Measurements from ENCODE around the gene GON7.
A peak's percentile ranks its signal among the peaks of the same experiment; 100 is the strongest.
"Not testable (repeated sequence)": the region's sequence is repeated elsewhere in the genome, so short reads cannot be mapped to it uniquely, and the experiment has no call there.

Gene GON7, protein sequence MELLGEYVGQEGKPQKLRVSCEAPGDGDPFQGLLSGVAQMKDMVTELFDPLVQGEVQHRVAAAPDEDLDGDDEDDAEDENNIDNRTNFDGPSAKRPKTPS

DNA sequence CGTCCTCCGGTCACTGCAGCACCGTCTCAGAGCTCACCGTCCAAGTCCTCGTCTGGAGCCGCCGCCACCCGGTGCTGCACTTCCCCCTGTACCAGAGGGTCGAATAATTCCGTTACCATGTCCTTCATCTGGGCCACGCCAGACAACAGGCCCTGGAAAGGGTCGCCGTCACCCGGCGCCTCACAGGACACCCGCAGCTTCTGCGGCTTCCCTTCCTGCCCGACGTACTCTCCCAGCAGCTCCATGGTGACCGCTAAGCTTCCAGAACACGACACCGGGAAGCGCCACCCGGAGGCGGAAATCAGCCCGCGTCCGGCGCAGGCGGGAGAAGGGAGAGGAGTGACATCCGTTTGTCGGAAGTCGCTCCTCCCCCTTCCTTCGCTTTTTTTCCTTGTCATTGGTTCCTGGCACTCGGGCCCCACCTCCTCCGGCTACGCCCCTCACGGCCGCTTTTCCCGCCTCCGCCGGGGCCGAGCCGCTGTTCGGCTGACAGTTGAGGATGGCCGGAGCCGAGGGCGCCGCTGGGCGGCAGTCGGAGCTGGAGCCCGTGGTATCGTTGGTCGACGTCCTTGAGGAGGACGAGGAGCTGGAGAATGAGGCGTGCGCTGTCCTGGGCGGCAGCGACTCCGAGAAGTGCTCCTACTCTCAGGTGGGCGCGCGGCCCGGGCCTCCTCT is at the start of gene GON7, which contains the start of gene UBR7:
Gene GON7, minus strand, starts transcription at position 273 of the 675 bp plus-strand sequence. Its CDS starts 28 bp downstream, at position 245.
Gene UBR7, plus strand, starts transcription at position 464 of the 675 bp plus-strand sequence. Its CDS starts 36 bp downstream, at position 500.
- DNase-seq (ENCODE audit: low read depth in 2 of 2, low spot score in 1 of 2) = peak; percentile 52 to 73

DNA sequence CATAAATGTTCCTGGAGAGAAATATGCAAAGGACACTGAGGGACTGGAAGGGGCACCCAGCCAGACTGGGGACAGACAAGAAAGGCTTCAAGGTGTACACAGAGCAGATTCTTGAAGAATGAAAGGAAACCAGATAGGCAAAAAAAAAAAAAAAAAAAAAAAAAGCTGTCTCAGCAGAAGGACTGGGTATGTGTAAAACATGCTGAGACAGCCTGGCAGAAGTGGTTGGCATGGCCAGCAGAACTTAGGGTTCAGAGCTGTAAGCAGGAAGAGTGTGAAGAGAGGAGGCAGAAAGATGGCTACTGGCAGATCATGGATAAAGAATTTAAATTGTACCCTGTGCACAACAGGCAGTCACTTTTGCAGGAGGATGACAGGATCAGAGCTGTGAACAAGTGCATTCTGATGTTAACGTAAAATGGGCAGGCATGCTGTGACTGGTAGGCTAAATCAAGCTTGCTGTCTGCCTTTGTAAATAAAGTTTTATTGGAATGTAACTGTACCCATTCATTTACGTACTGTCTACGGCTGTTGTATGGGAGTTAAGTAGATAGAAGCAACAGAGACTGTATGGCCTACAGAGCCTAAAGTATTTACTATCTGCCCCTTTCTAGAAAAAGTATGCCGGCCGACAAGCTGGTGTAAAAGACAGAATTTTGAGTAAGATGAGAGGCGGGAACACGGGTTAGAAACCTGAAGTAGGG is 42.4 kb upstream of the GON7 start:
- DNase-seq (ENCODE audit: low read depth in 2 of 2, low spot score in 1 of 2) = no peak

DNA sequence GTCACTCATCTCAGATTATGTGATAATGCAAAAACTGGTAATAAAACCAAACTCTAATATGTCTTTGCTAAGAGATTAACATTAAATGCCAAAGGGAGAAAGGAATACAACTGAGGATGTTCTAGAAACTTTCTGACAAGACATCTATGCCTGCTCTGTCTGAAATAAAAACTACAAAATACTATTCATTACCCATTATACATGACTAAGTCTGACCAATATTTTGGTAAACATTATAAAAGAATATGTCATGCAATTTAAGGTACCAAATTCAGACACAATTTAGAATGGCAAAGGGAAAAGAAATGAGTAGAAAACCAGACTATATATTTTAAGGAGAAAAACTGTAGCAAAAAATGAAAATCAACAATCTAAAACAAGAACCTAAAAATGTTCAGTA is 39.7 kb upstream of the GON7 start:
- no peak for DNase-seq (ENCODE audit: low read depth in 2 of 2, low spot score in 1 of 2)

DNA sequence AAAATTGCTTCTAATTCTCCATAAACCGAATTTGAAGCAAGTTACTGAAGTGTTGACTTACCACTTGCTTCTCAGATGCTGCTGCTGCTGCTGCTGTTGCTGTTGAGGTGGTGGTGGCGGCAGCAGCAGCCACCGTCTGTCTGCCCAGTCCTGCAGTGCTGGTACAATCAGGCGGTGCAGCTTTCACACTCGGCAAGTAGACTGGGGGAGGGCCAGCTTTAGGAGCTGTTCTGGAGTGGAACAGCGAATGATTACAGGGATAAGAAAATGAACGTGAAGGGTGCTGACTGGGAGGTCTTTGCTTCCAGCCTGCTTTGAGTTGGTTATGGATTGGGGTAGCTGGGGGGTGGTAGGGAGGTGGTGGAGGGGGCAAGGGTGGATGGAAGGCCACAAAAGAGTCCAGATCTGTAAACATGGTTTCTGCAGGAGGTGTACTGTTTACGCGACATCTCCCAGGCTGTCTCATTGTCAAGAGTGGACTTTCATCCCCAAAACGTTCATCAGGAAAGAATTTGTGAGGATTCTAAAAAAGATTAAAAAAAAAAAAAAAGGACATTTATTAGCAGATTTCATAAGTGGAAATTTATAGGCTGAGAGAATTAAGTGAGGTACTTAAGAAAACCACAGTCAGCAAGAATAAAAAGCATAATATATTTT is 39.0 kb upstream of the GON7 start:
- DNase-seq (ENCODE audit: low read depth in 2 of 2, low spot score in 1 of 2) = no peak

DNA sequence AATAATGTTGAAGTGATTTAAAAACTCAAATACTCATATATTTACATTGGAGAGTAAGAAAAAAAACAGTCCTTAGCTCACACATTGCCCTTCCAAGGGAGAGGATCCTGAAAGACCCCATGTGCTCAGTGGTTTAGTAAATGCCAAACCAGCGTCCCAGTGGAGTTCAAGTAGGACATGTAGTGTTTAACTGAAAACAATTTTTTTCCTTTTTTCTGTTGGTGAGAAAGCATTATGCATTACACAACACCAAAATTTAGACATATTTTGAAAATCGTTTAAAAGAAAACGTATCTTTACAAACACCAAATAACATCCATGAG is 33.8 kb upstream of the GON7 start:
- DNase-seq (ENCODE audit: low read depth in 2 of 2, low spot score in 1 of 2) = no peak

DNA sequence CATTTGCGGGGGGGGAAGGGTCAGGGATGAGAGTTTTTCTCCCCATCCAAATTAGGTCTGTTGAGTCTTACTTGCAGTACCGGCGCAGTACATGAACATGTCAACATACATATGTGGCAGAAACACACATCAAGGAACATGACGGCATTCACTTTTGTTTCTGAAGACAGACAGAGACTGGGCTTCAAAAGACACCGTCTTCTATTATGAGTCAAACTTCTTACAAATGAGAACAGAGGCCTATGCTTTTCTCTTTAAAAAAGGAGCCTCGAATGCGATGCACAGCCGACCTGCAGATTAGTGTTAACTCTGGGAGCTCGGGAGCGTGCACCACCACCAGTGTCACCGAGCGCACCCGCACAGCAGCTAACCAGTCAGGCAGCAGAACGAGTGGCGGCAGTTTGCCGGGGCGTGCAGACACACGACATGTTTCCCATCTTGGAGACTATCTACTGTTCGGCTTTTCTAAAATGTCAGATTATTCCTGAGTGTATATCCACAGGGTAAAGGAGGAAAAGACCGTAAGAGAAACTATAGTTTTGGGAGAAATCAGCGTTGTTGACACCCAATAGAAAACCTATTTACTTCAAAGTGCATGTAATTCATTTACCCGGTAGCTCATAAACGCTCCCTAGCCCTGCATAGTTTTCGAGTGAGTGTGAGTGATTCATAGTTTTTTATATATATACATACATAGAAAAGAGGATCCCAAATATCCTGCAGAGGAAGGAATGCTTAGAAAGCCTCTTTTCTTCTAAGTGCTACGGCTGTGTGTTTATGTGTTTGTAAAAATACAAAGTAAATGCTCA is 33.2 kb upstream of the GON7 start:
- no peak for DNase-seq (ENCODE audit: low read depth in 2 of 2, low spot score in 1 of 2)

DNA sequence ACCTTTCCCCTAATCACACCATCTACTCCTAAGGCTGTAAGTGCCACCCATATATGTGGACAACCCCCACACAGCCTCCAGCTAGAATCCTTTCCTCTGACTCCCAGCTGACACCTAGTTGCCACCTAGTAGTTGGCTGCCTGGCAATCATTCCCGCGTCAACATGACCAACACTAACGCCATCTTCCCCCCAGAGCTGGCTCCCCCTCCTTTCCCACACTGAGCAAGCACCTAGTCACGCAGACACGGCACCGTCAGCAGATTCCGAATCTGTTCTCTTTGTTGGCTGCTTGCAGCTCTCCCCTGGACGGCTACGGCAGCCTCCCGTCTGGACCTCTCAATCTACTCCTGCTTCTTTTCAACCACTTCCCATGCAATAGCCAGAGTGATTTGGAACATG is 27.9 kb upstream of the GON7 start:
- no peak for DNase-seq (ENCODE audit: low read depth in 2 of 2, low spot score in 1 of 2)

DNA sequence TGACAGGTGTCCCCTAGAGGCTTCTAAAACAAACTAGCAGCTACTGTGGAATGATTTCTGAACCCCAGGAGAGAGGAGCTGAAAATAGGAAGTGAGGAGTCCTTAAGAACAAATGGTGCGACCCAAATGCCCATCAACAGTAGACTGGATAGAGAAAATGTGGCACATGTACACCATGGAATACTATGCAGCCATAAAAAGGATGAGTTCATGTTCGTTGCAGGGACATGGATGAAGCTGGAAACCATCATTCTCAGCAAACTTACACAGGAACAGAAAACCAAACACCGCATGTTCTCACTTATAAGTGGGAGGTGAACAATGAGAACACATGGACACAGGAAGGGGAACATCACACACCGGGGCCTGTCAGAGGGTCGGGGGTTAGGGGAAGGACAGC is 26.2 kb upstream of the GON7 start:
- not testable (repeated sequence) for DNase-seq (ENCODE audit: low read depth in 2 of 2, low spot score in 1 of 2)

DNA sequence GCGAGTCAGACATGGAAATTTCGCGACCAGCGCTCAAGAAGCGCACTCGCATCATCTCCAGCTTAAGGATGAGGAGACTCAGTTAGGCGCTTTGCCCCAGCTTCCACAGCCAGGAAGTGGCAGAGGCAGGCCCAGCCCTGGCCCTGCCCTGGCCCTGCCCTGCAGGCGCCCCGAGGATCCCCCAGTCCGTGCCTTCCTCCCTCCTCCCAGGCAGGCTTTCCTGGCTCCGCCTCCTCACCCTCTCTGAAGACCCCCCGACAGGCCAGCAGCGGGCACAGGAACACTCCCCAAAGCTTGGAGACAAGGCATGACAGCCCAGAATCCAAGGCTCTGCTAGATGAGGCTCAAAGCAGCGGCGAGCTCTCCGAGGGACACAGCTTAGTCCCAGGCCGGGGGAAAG is 25.3 kb upstream of the GON7 start:
- DNase-seq (ENCODE audit: low read depth in 2 of 2, low spot score in 1 of 2) = no peak

DNA sequence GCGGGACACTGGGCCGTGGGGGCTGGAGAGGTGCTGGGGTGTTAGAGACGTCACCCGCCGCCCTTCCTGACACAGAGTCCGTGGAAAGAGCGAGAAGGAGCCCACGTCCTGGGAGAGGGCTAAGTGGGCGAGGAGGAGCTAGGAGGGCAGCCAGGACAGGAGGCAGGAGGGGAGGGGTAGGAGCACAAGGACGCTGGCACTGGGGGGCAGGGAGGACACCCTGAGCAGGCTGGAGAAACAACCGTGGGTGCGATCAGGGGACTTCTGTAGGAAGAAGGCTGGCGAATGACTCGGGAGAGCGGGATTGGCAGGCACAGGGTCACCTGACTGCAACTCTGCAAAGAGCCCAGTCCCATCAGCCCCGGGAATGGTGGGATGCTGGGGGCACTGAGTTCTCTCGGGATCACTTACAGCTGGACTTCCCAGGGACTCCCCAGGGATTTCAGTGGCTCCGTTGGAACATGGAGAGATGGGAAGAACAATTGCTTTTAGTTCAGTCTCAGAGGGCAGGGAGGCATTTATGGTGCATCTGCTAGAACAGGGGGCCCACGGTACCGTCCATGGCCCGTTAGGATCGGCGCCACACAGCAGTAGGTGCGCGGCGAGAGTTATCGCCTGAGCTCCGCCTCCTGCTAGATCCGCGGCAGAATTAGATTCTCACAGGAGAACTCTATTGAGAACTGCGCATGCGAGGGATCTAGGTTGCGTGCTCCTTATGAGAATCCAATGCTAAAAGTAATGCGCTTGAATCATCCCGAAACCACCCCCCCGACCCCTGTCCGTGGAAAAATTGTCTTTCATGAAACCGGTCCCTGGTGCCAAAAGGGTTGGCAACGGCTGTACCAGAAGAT is 24.5 kb upstream of the GON7 start:
- DNase-seq (ENCODE audit: low read depth in 2 of 2, low spot score in 1 of 2) = no peak

DNA sequence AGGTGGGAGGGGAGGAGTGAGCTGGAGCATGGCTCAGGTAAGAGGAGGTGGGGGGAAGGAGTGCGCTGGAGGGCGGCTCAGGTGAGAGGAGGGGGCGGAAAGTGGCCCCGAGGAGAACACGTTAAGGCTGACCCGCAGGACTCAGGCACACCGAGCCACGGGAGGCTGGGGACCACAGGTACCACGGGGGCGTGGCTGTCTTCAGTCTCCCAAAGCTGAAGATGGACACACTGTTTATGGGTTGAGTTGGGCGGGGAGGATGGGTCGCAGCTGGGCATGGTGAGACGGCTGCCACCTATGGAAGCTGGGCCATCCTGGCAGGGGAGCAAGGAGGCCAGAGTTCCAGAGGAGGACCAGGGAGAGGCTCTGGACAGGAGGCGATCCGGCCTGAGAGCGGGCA is 23.7 kb upstream of the GON7 start:
- DNase-seq (ENCODE audit: low read depth in 2 of 2, low spot score in 1 of 2) = no peak

DNA sequence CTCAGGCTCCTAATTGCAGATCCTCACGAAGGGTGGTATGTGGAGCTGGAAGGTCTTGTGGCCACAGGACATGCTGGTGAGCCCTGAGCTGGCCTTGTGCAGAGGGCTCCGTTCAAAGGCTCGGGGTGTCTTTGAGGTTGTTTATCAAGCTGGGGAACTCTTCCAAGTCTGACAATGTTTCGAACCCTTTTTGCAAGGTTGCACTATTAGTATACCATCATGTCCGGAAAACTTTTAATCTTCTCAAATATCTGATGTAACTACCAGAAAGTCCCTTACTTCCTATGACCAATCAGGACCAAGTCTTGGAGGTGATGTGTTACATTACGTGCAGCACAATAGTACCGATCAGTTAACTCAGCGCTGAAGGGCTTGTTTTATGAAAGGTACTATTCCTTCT is 21.7 kb upstream of the GON7 start:
- DNase-seq (ENCODE audit: low read depth in 2 of 2, low spot score in 1 of 2) = no peak

DNA sequence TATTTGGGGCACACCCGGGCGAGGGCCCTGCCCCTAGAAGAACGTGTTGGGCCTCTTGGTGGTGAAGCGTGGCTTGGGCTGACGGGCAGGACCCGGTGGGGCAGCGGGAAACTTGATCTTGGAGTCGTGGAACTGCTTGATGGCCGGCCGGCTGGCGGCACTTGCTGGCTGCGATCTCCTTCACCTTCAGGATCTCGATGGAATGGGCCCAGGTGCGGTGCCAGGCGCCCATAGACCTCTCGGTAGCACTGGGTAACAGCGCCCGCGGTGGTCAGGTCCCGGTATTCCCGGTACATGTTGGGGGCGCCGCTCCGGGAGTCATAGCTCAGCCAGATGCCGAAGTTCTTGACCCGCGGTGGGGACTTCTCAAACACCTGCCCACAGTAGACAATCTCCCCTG is 16.7 kb upstream of the GON7 start:
- DNase-seq (ENCODE audit: low read depth in 2 of 2, low spot score in 1 of 2) = no peak

DNA sequence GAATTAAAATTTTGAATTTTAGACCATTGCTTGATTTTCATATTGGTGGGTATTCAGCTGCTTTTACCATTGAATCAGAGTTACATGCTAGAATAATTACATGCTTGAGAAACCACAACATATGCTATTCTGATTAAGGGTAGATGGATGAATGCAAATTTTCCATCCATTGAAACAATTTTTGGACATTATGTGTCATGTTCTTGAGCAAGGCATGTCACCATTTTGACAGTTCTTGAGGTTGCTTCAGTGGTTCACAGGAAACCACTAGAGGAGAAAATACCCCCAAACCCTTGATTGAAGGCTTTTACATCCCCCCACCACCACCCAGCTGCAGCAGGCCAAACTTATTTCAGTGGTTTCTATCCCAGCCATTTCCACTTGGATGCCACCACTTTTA is 13.6 kb upstream of the GON7 start:
- no peak for DNase-seq (ENCODE audit: low read depth in 2 of 2, low spot score in 1 of 2)

DNA sequence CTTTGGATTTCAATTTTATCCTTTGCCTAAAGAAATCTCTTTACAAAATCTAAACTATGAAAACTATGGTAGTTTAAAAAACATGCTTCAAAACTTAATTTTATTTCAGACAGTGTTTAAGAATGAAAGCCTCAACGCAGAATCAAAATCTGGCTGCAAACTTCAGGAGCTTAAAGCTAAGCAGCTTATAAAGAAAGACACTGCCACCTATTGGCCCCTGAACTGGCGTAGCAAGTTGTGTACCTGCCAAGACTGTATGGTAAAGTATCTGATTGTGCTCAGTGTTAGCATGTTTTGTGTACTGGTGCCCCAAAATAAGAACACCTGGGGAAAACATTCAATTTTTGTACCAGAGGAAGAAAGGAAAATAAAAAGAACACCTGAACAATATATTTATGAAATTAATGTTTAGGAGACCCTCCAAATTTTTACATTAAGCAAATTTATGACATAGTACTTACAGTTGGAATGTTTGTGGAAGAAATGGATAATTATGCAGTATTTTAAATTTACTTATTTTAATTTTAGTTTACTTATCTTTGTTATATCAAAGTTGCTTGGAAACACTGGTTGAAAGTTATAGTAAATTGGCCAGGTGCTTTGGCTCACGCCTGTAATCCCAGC is 12.3 kb upstream of the GON7 start:
- no peak for DNase-seq (ENCODE audit: low read depth in 2 of 2, low spot score in 1 of 2)

DNA sequence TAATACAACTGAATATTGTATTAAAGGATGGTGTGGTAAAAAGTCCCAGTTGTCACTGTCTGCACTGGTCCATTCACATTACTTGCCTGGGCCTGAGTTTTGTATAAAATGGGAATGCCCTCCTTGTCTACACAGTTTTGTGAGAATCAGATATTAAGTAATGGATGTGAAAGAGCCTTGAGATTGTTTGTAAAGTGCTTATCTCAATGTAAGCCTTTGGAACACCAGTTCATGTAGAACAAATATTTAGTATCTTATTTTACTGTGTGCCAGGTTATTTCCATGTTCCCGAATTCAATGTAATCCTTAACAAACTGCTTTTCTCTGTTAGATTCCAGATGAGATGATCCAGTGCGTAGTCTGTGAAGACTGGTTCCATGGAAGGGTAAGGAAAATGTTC is 7.7 kb upstream of the GON7 start:
- DNase-seq (ENCODE audit: low read depth in 2 of 2, low spot score in 1 of 2) = no peak

DNA sequence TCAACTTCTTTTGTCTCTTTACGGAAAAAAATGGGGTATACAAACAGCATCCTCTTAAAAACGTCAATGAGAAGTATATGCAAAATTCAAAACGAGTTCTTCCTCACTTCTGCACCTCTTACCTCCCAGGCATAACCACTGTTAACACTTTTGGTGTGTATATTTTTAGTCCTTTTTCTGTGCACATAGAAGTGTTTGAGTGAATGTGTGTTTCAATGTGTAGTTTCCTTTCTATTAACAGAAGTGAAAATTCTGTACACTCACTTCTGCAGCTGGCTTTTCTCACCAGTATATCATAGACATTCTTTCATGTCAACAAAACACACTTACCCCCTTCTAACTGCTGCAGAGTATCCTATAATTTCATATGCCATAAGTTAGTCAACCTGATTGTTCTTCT is 5.6 kb upstream of the GON7 start:
- DNase-seq (ENCODE audit: low read depth in 2 of 2, low spot score in 1 of 2) = no peak

DNA sequence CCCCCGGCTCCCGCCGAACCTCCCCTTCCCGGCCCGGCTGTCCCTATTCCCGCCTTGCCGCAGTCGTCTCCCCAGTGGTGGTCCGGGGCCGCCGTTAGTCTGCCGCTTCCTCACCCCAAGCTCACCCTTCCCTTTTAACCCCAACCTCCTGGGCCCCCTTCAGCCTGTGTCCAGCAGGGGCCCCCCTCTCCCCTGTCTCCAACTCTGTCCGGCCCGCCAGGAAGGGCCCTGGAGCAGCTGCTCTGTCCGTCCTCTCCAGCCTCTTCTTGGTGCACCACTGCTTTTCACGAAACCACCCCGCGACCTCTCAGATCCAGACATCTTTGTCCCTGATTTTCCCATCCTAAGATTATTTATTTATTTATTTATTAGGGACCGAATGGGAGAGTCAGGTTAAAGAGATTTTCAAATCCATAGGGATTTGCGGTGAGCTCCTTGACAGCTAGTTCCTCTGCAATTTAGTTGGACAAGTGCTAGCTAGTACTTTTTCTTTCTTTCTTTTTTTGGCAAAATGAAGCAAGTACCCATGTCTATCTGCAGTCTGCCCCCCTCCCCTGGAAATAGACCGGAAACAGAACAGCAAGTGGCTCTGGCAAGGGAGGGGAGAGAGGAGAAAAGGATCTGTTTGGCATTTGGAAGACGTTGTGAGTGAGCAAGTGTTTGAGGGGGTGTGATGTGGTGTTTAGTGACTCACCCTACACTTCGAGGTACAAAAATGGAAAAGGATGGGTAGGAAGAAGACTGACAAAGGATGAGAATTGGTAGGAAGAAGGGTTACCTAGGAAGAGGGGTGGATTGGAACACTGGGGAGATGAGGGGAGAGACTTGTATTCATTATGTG is 823 bp upstream of the GON7 start:
- DNase-seq (ENCODE audit: low read depth in 2 of 2, low spot score in 1 of 2) = no peak

DNA sequence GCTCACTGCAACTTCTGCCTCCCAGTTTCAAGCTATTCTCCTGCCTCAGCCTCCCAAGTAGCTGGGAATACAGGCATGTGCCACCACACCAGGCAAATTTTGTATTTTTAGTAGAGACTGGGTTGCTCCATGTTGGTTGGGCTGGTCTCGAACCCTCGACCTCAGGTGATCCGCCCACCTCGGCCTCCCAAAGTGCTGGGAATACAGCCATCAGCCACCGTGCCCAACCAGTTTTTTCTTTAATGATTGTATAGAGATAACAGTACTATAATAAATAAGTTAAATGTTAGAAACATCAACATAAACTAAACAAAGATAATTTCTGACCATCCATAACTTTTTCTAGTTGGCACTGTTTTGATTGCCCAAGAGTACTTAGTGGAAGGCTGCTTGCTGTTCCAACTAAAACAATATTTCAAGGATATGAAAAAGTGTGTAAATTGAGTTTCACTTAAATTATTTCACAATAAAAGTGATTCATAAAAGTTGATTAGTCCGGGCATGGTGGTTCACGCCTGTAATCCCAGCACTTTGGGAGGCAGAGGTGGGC is 5.6 kb downstream of the GON7 start:
- no peak for DNase-seq (ENCODE audit: low read depth in 2 of 2, low spot score in 1 of 2)

Measured in stimulated activated CD8-positive, alpha-beta memory T cell treated with anti-CD3 and anti-CD28 coated beads, Interleukin-4, amount 100 ng/mL, for 4 hours (primary cell).